ENCODE measurements around the gene POLE. TPM values are rescaled to one million over a fixed set of nuclear protein-coding genes. Genes with fewer than 3 reads are reported as not detected.

The POLE gene
- total RNA-seq, 1 experiment from 2014 or later: 62.9 TPM

DNA sequence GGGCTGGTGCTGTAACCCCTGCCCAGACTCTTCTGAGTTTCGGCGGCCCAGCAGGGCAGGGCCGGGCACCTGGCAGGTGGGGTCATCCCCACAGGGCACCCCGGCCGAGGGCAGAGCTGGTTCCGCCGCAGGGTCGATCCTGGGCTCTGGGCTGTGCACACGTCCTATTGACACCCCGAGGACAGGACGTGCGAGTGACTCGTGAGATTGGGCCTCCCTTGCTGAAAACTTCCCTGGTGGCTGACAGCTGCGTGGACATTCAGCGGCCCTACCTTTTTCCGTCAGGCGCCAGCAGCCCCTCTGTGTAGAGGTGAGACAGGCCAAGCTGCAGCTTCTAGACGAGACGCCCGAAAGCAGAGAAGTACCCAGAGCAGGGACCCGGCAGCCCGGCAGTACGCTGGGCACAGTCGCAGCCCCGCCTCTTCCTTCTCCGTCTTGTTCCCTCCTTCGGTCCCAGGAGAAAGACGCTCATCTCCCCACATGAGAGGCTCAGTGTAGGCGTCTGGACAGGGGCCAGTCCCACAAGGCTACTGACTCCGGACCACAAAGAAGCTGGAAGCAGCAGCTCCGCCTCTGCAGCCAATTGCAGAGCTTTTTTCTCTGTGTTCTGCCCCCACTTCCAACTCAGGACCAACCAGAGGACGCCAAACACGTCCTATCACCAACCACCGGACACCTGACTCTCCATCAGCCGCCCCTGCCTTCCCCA is 76.9 kb downstream of the POLE start, which contains the start of gene LRCOL1:
Gene LRCOL1 (minus strand): TSS at position 532 of the 709 bp plus-strand sequence. CDS start 4,331 bp downstream, outside the sequence.
- no peak within 1 kb of the TSS for H3K4me3 ChIP-seq
- intact Hi-C loops (cut with micrococcal nuclease; ENCODE audit: unreplicated experiment): loop anchor here (10.0 kb wide), 1 partner anchor 455 kb away; no protein-coding TSS in a partner anchor
- H3F3A ChIP-seq (ENCODE audit: insufficient read depth, low read depth): no peaks in the 10 kb centered on the region; the same call in 1 of the 2 replicates
- TF ChIP-seq, protein P1, sequence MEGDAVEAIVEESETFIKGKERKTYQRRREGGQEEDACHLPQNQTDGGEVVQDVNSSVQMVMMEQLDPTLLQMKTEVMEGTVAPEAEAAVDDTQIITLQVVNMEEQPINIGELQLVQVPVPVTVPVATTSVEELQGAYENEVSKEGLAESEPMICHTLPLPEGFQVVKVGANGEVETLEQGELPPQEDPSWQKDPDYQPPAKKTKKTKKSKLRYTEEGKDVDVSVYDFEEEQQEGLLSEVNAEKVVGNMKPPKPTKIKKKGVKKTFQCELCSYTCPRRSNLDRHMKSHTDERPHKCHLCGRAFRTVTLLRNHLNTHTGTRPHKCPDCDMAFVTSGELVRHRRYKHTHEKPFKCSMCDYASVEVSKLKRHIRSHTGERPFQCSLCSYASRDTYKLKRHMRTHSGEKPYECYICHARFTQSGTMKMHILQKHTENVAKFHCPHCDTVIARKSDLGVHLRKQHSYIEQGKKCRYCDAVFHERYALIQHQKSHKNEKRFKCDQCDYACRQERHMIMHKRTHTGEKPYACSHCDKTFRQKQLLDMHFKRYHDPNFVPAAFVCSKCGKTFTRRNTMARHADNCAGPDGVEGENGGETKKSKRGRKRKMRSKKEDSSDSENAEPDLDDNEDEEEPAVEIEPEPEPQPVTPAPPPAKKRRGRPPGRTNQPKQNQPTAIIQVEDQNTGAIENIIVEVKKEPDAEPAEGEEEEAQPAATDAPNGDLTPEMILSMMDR (conservative IDR thresholded peaks at IDR 0.05): no peak
- no peak for TF ChIP-seq EZH2 (IDR thresholded peaks at IDR 0.05; ENCODE audit: low read depth)
- CTCF ChIA-PET: no interaction called here
- no peaks in the 10 kb centered on the region for H4K20me1 ChIP-seq (ENCODE audit: insufficient read depth)
- no TSS peak for BruUV-seq (replicated peaks)
- H3K79me2 ChIP-seq (ENCODE audit: low read depth): no peaks in the 10 kb centered on the region
- H3K4me1 ChIP-seq (replicated peaks; ENCODE audit: insufficient read depth): no peaks in the 10 kb centered on the region
- H3K27me3 ChIP-seq (ENCODE audit: insufficient read depth, low read depth): peaks cover 62% of the 10 kb centered on the region
- no peaks in the 10 kb centered on the region for H3K36me3 ChIP-seq (ENCODE audit: low read depth)
- no peak within 1 kb of the TSS for H2AFZ ChIP-seq
- DNase-seq: no peak
- POLR2A ChIA-PET (ENCODE audit: unreplicated experiment): no interaction called here
- H3K4me2 ChIP-seq: no peak within 1 kb of the TSS
- no peaks in the 10 kb centered on the region; the same call in 1 of the 2 replicates for H3K9me3 ChIP-seq (ENCODE audit: insufficient read depth, low read depth)
- H3K9me2 ChIP-seq (ENCODE audit: insufficient read depth): no peaks in the 10 kb centered on the region
- no peak within 1 kb of the TSS for H3K27ac ChIP-seq

DNA sequence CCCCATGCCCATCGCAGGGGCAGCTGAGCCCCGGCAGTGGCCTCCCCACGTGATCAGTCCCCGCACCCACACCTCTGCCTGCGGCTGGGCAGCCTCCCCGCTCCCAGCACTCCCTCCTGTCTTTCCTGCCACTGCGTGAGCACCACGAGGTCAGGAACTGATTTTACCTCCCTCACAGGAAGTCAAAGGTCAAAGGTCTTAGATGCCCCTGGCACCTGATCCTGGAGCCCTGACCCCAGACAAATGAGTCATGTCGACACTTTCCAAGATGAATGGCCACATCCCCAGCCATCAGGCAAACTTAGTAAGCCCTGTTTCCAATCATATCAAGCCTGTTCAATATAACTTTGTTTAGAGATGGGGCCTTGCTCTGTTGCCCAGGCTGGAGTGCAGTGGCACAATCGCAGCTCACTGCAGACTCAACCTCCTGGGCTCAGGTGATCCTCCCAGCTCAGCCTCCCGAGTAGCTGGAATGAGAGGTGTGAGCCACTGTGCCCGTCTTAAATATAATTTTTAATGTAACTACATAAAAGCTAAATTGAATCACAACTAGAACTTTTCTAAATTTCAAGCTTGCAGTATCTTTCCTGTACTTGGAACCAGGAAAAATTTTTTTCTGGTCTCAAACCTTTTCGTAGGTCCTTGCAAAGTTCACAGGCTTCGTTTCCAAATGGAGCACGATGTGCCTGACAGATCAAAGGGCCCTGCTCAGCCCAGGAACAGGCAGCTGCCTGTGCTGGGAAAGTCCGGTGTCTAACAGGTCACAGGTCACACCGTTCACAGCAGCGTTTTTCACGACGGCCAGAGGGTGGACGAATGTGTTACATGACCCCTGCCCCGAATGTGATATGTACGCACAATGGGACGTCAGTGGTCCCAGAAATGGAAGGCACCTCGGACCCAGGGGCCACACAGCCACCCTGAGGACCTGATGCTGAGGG is 78.6 kb downstream of the POLE start:
- H3K4me3 ChIP-seq: no peak overlapping the region
- ChIA-PET CTCF (interaction anchor here (0.7 kb wide), 1 partner anchor 194 kb away, joined by 3 read pairs; no protein-coding TSS in a partner anchor), POLR2A (ENCODE audit: unreplicated experiment) (no interaction called here)
- no peaks in the 10 kb centered on the region for H3K9me2 ChIP-seq (ENCODE audit: insufficient read depth)
- H3K4me2 ChIP-seq: no peak overlapping the region
- no peaks in the 10 kb centered on the region; the same call in 1 of the 2 replicates for H4K20me1 ChIP-seq (ENCODE audit: insufficient read depth)
- H3K9me3 ChIP-seq (ENCODE audit: insufficient read depth, low read depth): no peaks in the 10 kb centered on the region; the same call in 1 of the 2 replicates
- TF ChIP-seq, protein P1 (conservative IDR thresholded peaks at IDR 0.05): no peak
- no peak for TF ChIP-seq EZH2 (IDR thresholded peaks at IDR 0.05; ENCODE audit: low read depth)
- no peak overlapping the region for H3K27ac ChIP-seq
- peaks cover 78% of the 10 kb centered on the region for H3K27me3 ChIP-seq (ENCODE audit: insufficient read depth, low read depth)
- no peak for DNase-seq
- intact Hi-C loops (cut with micrococcal nuclease; ENCODE audit: unreplicated experiment): no loop called here
- no peak overlapping the region for H2AFZ ChIP-seq
- no peaks in the 10 kb centered on the region for H3K4me1 ChIP-seq (replicated peaks; ENCODE audit: insufficient read depth)
- no TSS peak for BruUV-seq (replicated peaks)
- no peaks in the 10 kb centered on the region for H3K36me3 ChIP-seq (ENCODE audit: low read depth)
- no peaks in the 10 kb centered on the region; the same call in 1 of the 2 replicates for H3F3A ChIP-seq (ENCODE audit: insufficient read depth, low read depth)
- H3K79me2 ChIP-seq (ENCODE audit: low read depth): no peaks in the 10 kb centered on the region

DNA sequence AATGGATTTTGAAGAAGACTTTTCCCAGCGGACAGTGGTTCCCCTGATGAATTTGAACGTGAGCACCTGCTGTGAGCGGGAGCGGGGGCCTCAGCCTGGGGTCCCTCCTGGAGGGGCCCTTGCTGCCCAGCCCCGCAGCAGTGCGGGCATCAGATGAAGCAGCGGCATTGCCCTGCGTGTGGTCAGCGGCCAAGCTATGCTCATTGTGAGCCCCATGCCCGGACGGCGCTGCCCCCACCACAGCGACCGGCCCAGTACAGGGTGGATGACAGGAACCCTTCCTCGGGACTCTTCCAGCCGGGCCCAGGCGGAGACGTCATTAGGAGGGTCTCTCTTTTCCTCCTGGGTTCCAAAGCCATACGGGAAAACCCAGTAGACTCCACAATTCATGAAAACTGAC is 80.2 kb downstream of the POLE start:
- Histone ChIP-seq H3K27me3 (ENCODE audit: insufficient read depth, low read depth) (peaks cover 85% of the 10 kb centered on the region), H3K9me3 (ENCODE audit: insufficient read depth, low read depth) (no peaks in the 10 kb centered on the region; the same call in 1 of the 2 replicates), H3K4me1 (replicated peaks; ENCODE audit: insufficient read depth) (no peaks in the 10 kb centered on the region), H3K79me2 (ENCODE audit: low read depth) (no peaks in the 10 kb centered on the region), H3K36me3 (ENCODE audit: low read depth) (no peaks in the 10 kb centered on the region), H2AFZ (no peak overlapping the region), H3K4me3 (no peak overlapping the region), H4K20me1 (ENCODE audit: insufficient read depth) (no peaks in the 10 kb centered on the region; the same call in 1 of the 2 replicates), H3F3A (ENCODE audit: insufficient read depth, low read depth) (no peaks in the 10 kb centered on the region; the same call in 1 of the 2 replicates), H3K4me2 (no peak overlapping the region), H3K9me2 (ENCODE audit: insufficient read depth) (no peaks in the 10 kb centered on the region), H3K27ac (no peak overlapping the region)
- TF ChIP-seq EZH2 (IDR thresholded peaks at IDR 0.05; ENCODE audit: low read depth): no peak
- TF ChIP-seq, protein P1 (conservative IDR thresholded peaks at IDR 0.05): no peak
- DNase-seq: no peak
- intact Hi-C loops (cut with micrococcal nuclease; ENCODE audit: unreplicated experiment): no loop called here
- ChIA-PET POLR2A (ENCODE audit: unreplicated experiment) (no interaction called here), CTCF (no interaction called here)
- no TSS peak for BruUV-seq (replicated peaks)
